GM18909 (cell line): Measurements from ENCODE around the gene RDH11.
"Not testable (repeated sequence)": the region's sequence is repeated elsewhere in the genome, so short reads cannot be mapped to it uniquely, and the experiment has no call there.

Source experiments
- ATAC-seq: cut with Tn5 transposase; IDR thresholded peaks from one replicate; pipeline ENCODE4 v1.9.1; 2021; ENCODE audit warnings: mild to moderate bottlenecking; ENCODE audit not compliant: unreplicated experiment, poor library complexity

RDH11 gene

DNA sequence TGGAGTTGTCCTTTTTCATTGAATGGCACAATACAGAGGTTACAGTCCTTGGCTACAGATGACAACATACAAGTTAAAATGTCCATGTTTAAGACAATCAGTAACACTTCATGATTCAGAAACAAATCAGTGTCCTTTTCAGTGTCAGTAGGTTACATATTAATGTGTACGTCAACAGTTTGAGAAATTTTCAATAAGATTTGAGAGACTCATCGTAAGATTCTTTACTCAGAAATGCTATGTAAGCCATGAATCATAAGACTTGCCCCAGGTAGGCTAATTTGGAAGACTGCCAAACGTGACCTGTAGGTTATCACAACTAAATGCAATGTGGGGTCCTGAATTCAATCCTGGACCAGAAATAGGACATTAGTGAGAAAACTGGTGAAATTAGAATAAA lies 9.6 kb upstream of the RDH11 start:
- no peak for ATAC-seq

DNA sequence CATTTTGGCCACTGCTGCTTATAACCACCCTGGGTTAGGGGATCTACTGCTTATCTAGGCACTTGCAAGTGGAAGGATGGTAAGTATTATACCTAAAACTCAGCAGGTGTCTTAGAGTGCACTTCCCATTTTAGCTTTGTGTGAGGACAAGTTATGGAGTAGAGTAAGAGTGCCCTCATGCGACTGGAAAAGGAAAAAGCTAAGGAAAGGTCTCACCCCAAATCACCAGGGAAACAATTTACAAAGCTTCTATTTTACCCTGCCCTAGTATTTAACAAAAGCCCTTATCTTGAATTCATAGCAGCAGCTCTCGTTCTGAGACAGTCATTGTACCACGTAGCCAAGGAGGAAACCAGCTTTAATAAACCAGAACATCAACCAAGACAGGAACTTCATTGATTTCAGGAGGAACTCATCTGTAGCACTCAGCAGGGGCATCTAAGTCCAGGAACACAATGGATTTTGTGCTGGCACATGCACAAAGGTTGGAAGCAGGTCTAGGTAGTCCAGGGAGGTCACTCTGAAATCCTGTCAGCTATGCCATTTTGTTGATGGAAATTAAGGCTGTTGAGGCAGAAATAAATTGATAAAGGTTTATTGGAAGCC lies 9.0 kb upstream of the RDH11 start:
- ATAC-seq = no peak

DNA sequence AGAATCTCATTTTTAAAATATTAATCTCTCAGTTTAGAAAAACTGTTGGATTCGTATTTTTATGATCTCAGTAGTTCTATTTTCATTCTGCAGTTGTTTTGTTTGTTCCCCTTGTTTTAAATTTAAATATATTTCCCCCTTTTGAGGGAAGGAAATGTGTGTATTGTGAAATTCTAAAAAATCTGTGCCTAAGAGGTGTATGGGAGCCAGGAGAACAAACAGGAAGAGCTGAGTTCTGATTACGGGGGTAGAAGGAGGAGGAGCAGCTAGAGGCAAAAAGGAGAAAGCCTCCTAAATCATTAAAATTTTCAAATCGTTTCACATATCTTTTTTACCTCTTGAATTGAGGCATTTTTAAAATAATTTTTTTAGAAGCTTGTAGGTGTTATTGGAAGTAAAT lies 8.4 kb upstream of the RDH11 start:
- ATAC-seq = no peak

DNA sequence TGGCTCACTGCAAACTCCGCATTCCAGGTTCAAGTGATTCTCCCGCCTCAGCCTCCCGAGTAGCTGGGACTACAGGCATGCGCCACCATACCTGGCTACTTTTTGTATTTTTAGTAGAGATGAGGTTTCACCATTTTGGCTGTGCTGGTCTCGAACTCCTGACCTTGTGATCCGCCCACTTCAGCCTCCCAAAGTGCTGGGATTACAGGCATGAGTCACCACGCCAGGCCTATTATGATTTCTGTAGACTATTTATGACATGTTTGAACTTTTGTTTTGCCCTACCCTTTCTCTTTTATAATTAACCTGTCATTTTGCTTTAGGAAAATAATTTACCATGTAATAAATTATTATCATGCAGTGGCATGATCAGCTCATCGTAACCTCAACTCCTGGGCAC lies 5.9 kb upstream of the RDH11 start, which contains the start of gene RDH12:
Gene RDH12 (plus strand): TSS at position 395 of the 400 bp plus-strand sequence. CDS start 20,757 bp downstream, outside the sequence.
- ATAC-seq = not testable (repeated sequence)

DNA sequence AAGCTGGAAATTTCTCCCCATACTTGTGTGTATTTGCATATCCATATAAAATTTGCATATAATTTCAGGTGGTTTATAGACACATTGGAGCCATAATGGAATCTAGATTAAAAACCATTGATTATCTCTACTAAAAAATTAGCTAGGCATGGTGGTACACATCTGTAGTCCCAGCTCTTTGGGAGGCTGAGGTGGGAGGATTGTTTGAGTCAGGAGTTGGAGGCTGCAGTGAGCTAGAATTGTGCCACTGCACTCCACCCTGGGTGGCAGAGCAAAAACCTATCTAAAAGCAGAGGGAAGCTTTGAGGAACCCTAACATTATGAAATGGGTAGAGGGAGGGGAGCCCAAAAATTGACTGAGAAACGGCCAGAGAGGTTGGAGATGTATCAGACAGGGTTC lies 2.6 kb upstream of the RDH11 start:
- ATAC-seq = no peak

DNA sequence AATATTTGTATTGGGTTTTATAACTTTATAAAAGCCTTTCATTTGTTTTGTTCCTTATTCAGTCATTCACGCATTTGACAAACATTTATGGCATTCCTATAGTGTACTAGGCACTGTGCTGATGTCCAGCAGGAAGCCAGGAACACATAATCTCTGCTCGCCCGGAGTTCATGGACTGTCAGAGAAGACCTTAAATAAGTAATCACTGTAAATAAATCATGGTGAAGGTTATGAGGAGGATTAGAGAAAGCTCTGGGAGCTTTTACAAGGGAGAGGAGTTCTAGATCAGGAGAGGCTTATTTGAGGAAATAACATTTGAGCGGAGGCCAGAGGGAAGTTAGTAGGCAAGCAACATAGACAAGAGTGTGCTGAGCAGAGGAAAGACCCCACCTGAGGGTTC lies 1.4 kb upstream of the RDH11 start:
- no peak for ATAC-seq

DNA sequence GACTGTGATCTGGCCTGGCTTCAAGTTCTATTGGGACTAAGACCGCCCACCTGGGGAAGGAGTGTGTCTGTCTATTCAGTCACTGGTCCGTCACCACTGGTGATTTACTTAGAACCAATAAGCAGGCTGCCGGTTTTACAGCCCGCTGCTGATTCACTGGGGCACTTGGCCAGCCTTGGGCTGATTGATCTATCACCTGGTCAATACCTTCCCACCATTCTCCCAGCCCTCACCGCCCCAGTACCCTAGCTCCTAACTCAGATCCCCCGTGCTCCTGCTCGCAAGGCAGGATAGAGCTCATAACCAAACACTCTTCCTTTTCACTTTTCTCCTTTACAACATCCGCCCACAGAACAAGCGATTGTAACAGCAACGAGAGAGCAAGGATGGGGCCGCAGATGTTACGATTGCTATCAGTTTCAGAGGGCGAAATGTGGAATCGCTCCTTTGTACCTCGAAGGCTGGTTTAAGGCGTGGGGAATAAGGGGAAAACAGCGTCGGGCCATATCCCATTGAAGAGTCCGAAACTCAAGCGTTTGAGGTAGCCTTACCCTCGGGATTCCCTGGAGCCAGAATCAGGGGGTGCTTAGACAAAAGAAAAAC lies 672 bp downstream of the RDH11 start:
- peak; percentile 93 for ATAC-seq

DNA sequence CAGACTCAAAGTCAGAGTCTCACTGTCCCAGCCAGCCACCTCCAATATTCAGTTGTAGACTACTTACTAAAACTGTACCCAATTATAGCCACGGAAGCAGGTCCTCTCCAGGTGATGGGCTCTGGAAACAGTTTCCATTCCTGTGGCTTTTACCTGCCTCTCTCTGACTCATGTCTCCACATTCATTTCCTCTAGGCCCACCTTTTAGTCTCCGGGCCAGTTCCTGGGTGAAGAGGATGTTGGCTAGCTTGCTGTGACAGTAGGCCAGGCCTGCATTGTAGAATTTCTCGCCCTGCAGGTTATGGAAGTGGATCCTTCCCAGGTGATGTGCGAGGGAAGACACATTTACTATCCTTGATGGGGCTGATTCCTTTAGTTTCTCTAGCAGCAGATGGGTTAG lies 5.6 kb downstream of the RDH11 start:
- no peak for ATAC-seq

DNA sequence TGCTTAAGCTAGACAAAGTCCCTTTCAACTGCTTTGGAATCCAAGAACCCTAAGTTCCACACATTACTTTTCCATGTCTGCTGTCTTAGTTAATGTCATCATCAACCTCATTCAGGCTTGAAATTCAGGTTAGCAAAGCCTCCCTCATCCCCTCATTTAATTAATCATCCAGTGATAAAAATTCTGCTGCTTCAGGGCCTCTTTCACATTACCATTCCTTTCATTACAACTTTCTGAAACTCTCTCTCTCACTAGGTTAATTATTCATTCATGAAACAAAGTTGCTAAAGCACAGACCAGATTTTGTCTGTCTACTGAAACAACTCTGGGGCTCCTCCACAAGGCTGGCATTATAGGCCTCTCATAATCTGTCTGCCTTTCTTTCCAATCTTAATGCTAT lies 11.7 kb downstream of the RDH11 start:
- ATAC-seq = no peak

DNA sequence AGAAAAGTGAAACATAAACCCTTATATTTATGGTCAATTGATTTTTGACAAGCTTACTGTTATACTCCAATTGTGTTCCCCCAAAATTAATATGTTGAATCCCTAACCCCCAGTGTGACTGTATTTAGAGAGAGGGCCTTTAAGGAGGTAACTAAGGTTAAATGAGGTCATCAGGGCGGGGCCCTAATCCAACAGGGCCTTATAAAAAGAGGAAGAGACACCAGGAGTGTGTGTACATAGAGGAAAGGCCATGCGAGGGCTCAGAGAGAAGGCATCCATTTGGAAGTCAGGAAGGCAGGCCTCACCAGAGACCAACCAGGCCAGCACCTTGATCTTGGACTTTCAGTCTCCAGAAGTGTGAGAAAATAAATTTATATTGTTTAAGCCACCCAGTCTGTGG lies 14.6 kb downstream of the RDH11 start:
- no peak for ATAC-seq

DNA sequence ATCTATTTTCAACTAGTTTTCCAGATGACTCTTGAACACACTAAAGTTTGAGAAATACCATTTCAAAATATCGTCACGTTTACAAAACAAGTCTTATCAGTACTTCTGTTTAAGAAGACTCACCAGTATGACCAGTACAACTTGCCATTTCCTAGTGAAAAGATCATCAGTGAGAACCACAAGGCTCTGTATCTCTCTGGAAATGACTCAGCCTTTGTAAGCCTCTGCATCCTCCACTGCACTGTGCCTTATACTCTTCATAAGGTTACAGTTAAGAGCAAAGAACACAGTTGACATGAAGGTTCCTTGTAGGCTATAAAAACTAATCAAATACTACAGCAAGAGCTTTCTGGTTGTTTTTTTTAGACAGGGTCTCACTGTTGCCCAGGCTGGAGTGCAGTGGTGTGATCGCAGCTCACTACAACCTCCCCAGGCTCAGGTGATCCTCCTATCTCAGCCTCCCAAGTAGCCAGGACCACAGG lies 15.4 kb downstream of the RDH11 start:
- ATAC-seq = peak; percentile 97

DNA sequence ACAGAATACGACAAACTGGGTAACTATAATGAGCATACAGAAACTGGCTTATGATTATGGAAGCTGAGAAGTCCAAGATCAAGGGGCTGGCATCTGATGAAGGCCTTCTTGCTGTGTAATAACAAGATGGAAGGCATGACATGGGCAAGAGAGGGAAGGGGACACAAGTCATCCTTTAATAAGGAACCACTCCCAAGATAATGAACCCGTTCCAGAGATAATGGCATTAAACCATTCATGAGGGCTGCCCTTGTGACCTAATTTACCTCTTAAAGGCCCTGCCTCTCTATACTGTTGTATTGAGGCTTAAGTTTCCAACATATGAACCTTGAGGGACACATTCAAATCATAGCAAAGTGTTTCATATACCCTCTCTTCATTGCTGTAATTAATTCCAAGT lies 16.6 kb downstream of the RDH11 start:
- ATAC-seq = no peak

DNA sequence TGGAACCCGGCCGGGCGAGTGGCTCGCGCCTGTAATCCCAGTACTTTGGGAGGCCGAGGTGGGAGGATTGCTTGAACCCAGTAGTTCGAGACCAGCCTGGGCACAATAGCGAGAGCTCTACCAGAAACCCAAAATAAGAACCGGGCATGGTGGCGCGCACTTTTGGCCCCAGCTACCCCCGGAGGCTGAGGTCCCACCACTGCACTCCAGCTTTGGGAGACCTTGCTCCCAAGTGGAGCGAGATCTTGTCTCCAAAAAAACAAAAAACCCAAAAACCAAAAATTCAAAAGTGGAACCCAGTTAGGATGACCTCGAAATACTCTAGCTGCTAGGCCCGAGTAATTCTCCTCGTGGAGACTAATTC lies 20.4 kb downstream of the RDH11 start:
- ATAC-seq = no peak

DNA sequence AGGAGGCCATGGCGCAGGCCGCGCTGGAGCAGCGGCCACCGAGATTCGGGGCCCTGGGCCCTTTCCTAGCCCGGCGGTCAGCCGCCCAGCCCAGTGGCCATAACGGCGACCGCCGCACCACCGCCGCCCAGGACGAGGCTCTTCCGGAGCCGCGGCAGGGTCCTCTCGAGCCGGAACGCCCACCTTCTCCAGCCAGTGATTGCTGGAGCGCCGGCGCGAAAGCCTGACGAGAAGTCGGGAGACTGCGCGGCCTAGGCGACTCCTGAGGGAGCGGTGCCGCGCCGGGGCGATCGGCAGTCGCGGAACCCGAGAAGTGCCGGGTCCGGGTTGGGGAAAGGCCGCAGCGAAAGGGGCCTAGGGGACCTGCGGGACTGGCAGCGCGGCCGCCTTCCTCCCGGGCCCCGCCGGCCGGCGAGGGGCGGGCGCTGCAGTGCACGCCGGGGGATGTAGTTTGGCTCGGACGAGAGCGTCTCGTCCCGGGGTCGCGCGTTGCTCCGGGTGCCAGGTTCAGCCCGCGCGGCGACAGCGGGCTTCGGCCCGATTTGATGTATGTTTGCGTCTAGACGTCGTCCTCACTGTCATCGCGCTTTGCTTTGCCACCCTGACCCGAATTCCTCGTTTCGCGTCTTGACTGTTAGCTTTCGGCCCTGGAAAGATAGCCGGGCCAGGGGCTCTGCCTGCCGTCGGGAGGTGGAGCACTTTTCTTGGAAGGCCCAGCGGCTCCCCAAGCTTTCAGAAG lies 20.9 kb downstream of the RDH11 start, which contains the start of gene VTI1B:
Gene VTI1B (minus strand): TSS at position 153 of the 739 bp plus-strand sequence. CDS start 143 bp downstream, at position 10.
- ATAC-seq = peak; percentile 92

DNA sequence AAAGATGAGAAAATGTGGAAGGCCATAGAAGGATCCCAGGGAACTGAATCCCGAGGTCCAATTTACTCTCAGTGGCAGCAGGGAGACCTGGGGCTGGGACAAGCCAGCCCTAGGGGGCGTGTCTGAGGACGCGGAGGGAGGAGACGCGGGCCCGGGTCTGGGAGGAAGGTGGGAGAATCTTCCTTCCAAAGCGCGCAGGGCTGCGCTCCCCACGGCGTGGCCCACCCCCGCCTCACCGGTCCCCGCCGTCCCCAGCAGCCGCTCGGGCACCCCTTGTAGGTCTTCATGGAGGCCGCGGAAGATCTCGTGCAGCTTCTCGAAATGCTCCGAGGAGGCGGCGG lies 21.5 kb downstream of the RDH11 start:
- ATAC-seq = peak; percentile 47

DNA sequence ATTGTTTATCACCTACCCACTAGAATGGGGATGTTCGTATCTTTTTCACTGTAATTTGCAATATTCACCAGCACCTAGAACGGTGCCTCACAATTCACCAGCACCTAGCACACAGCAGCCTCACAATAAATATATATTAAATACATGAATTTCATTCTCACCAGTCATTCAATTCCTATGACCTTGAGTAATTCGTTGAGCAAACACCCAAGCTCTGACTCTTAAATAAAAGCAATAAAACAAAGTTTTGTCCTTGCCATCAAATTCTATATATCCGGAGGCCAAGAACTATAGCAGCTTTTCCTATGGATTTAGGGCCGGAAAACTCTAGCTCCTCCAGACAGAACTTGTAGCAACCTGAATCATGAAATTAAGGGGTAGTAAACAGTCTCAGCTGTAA lies 22.1 kb downstream of the RDH11 start:
- ATAC-seq = no peak

DNA sequence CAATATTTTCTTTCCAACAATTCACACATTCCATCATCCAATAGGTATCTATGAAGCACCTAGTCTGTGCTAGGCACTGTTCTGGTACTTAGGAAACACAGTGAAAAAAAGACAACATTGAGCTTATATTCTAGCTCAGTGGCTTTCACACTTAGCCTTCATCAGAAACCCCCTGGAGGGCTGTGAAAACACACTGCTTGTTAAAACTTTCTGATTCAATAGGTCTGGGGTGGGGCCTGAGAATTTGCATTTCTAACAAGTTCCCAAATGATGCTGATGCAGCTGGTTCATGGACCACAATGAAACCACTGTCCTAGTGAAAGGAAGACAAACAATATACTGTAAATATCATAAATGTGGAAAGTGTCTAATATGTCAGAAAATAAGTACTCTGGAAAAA lies 27.0 kb downstream of the RDH11 start:
- no peak for ATAC-seq

DNA sequence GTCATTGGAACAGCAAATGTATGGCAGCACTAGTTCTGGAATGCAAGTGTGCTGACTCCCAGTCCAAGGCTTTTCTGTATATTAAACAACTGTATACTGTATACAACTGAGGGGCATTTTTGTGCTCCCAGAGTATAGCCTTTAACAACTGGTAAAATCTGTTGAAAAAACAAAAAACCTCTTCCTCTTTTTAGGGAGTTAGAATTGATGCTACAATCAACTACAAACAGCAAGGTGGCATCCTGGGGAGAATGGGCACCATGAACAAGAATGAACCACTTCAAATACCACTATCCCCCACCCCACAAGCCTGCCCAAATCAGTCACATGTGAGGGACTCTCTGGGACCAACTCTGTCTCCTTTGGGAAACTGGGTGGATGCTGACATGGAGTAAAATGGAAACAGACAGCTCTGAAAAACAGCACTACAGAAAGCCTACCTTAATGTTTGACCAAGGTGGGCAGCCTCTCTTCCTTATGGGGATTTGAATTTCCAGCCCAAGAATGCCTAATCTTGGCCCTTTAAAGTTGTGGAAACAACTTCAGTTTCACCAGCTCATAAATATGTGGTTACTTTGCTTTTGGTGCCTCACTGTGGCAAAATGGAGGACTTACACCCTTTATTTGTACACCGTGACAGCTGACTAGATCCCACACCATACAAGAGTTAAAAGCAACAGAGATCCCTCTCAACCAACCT lies 28.7 kb downstream of the RDH11 start:
- ATAC-seq = peak; percentile 54

DNA sequence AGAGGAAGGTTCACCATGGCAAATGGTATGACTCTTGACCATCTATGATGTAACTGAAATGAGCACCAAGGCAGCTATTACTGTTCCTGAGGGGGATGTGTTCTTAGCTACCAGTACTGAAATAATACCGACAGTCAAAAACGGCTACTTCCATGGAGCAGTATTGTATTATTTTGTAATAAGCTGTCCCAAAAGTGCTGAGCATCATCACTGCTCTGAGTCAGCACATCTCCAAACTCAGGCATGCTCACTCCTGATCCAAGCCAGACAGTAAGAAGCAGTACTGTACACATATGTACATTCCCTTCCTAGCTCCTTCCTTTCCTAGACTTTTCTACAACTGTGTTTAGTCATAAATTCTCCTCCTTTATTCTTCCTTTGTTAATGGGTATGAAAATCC lies 29.7 kb downstream of the RDH11 start:
- ATAC-seq = no peak

DNA sequence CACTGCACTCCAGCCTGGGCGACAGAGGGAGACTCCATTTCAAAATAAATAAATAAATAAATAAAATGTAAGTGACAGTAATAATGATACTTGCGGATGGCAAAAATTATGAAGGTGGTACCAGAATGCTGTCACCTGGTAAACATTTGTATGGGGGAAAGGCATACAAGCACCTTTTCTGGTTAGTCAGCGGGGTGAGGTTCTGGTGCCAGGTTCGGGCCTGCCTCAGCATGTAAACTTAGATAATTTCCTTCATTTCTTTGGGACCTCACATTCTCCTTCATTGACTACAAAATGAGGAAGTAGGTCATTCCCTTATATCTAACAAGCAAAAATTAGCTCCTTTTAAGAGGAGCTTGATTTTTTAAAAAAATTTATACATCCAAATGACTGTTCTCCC lies 31.9 kb downstream of the RDH11 start:
- ATAC-seq = no peak

DNA sequence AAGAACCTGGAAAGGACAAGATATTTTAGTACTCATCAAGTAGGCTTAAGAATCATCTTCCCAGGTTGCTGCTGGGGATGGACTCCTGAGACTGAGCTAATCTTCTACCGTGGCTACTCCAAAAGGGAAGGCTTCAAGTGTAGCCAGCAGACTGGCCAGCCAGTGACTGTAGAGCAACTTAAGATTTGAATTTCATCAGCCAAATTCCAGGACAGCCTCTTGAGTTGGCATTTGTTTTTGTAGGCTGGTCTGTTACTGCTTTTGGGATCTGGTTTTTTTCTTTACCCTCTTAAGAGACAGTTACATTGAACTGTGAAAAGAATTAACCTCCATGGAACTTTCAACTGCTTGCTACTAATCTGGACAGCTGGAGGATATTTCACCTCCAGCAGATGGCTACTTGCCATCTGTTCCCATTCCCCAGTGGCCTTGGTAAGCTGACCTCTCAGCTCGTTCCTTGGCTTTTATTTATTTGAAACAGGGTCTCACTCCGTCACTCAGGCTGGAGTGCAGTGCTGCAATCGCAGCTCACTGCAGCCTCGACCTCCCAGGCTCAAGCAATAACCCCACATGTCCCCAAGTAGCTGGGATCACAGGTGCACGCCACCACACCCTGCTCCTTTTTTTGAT lies 41.8 kb downstream of the RDH11 start:
- ATAC-seq = no peak
